H9 (cell line): Measurements from ENCODE around the gene NMT1. TPM values are rescaled to one million over a fixed set of nuclear protein-coding genes. Genes with fewer than 3 reads are reported as not detected.

ENCODE experiments used
- DNase-seq: peaks from one replicate; pipeline ENCODE4 v3.0.0-alpha.2; 2017
- H2AFZ ChIP-seq: one replicate; pipeline ENCODE4 v1.6.1; 2013; ENCODE audit warnings: mild to moderate bottlenecking, low read length, control low read depth, moderate library complexity
- H2AK5ac ChIP-seq: 2 replicates; pipeline ENCODE4 v1.6.1; 2013; ENCODE audit warnings: low read length, control low read depth, mixed read lengths; ENCODE audit not compliant: insufficient read length
- H2BK120ac ChIP-seq: one replicate; pipeline ENCODE4 v1.6.1; 2013; ENCODE audit warnings: low read depth, mild to moderate bottlenecking, low read length, control low read depth, inconsistent platforms; ENCODE audit not compliant: poor library complexity, severe bottlenecking
- H2BK12ac ChIP-seq: 2 replicates; pipeline ENCODE4 v1.6.1; 2013; ENCODE audit warnings: low read length, control low read depth, mixed read lengths, low read depth; ENCODE audit not compliant: insufficient read length
- H2BK15ac ChIP-seq: 2 replicates; pipeline ENCODE4 v1.6.1; 2013; ENCODE audit warnings: low read depth, low read length, control low read depth
- H2BK20ac ChIP-seq: one replicate; pipeline ENCODE4 v1.6.1; 2013; ENCODE audit warnings: low read depth, mild to moderate bottlenecking, low read length, control low read depth, inconsistent platforms; ENCODE audit not compliant: poor library complexity, severe bottlenecking
- H2BK5ac ChIP-seq: 2 replicates; pipeline ENCODE4 v1.6.1; 2013; ENCODE audit warnings: low read length, control low read depth, mixed read lengths; ENCODE audit not compliant: insufficient read length
- H3K14ac ChIP-seq: 2 replicates; pipeline ENCODE4 v1.6.1; 2013; ENCODE audit warnings: low read length, control low read depth; ENCODE audit not compliant: insufficient read depth
- H3K18ac ChIP-seq: 2 replicates; pipeline ENCODE4 v1.6.1; 2013; ENCODE audit warnings: low read depth, mild to moderate bottlenecking, mixed read lengths, low read length, control low read depth; ENCODE audit not compliant: insufficient read length
- H3K23ac ChIP-seq: 2 replicates; pipeline ENCODE4 v1.6.1; 2013; ENCODE audit warnings: low read length, control low read depth, mixed read lengths, low read depth; ENCODE audit not compliant: insufficient read length
- H3K23me2 ChIP-seq: 2 replicates; pipeline ENCODE4 v1.6.1; 2013; ENCODE audit warnings: low read depth, mild to moderate bottlenecking, mixed read lengths, low read length, control low read depth; ENCODE audit not compliant: insufficient read length, poor library complexity, severe bottlenecking
- H3K27ac ChIP-seq: 2 replicates; pipeline ENCODE4 v1.5.1; 2013; ENCODE audit warnings: low read length, control low read depth, mixed read lengths, low read depth; ENCODE audit not compliant: insufficient read length
- H3K27me3 ChIP-seq: 2 replicates; pipeline ENCODE4 v1.6.1; 2013; ENCODE audit warnings: low read length, control low read depth, inconsistent platforms; ENCODE audit not compliant: insufficient read depth
- H3K4ac ChIP-seq: 2 replicates; pipeline ENCODE4 v1.6.1; 2013; ENCODE audit warnings: low read depth, mild to moderate bottlenecking, control low read depth, inconsistent platforms, low read length, moderate library complexity
- H3K4me1 ChIP-seq: 2 replicates; pipeline ENCODE4 v1.6.1; 2013; ENCODE audit warnings: low read length, control low read depth, inconsistent platforms; ENCODE audit not compliant: insufficient read depth
- H3K4me2 ChIP-seq: 2 replicates; pipeline ENCODE4 v1.6.1; 2013; ENCODE audit warnings: low read length, control low read depth, mixed read lengths; ENCODE audit not compliant: insufficient read length, insufficient read depth
- H3K56ac ChIP-seq: 2 replicates; pipeline ENCODE4 v1.6.1; 2013; ENCODE audit warnings: low read depth, mild to moderate bottlenecking, mixed read lengths, low read length, control low read depth; ENCODE audit not compliant: insufficient read length
- H3K79me1 ChIP-seq: 2 replicates; pipeline ENCODE4 v1.6.1; 2013; ENCODE audit warnings: low read depth, mild to moderate bottlenecking, moderate library complexity, low read length, control low read depth, inconsistent platforms; ENCODE audit not compliant: insufficient read depth, poor library complexity, severe bottlenecking
- H3K79me2 ChIP-seq: 2 replicates; pipeline ENCODE4 v1.6.1; 2013; ENCODE audit warnings: low read length, control low read depth, inconsistent platforms; ENCODE audit not compliant: insufficient read depth
- H3K9ac ChIP-seq: 2 replicates; pipeline ENCODE4 v1.6.1; 2013; ENCODE audit warnings: low read length, control low read depth, mixed read lengths; ENCODE audit not compliant: insufficient read length; ENCODE audit errors: extremely low read depth
- H3K9me3 ChIP-seq: one replicate; pipeline ENCODE4 v1.6.1; 2013; ENCODE audit warnings: low read depth, low read length, inconsistent platforms; ENCODE audit not compliant: control insufficient read depth
- H3T11ph ChIP-seq: one replicate; pipeline ENCODE4 v1.6.1; 2013; ENCODE audit warnings: mild to moderate bottlenecking, low read length, control low read depth, inconsistent platforms
- H4K20me1 ChIP-seq: one replicate; pipeline ENCODE4 v1.6.1; 2013; ENCODE audit not compliant: control insufficient read depth, insufficient read length, insufficient read depth
- H4K5ac ChIP-seq: 2 replicates; pipeline ENCODE4 v1.6.1; 2013; ENCODE audit warnings: low read depth, mild to moderate bottlenecking, mixed read lengths, low read length, control low read depth; ENCODE audit not compliant: insufficient read length
- H4K8ac ChIP-seq: replicated peaks from 2 replicates; pipeline ENCODE4 v1.6.1; 2013; ENCODE audit warnings: low read length, control low read depth, mixed read lengths, low read depth; ENCODE audit not compliant: insufficient read length
- H4K91ac ChIP-seq: 2 replicates; pipeline ENCODE4 v1.6.1; 2013; ENCODE audit warnings: low read depth, mild to moderate bottlenecking, moderate library complexity, mixed read lengths, low read length, control low read depth; ENCODE audit not compliant: insufficient read length
- H3K27ac Mint-ChIP-seq, 3 experiments: 2 replicates in 2 of 3; 3 replicates in 1 of 3; pipeline ENCODE4 v1.8.0; 2020 to 2021; ENCODE audit warnings: mixed read lengths in 3 of 3, mild to moderate bottlenecking in 1 of 3, moderate library complexity in 1 of 3
- H3K27me3 Mint-ChIP-seq: 2 replicates; pipeline ENCODE4 v1.8.0; 2021; ENCODE audit warnings: low read depth, mild to moderate bottlenecking, moderate library complexity, mixed read lengths
- H3K36me3 Mint-ChIP-seq, 3 experiments: 2 replicates in 2 of 3; 3 replicates in 1 of 3; pipeline ENCODE4 v1.8.0; 2020 to 2021; ENCODE audit warnings: low read depth in 3 of 3, mixed read lengths in 3 of 3; ENCODE audit not compliant: insufficient read depth in 1 of 3
- H3K4me1 Mint-ChIP-seq, 2 experiments: 2 replicates each; pipeline ENCODE4 v1.8.0; 2020; ENCODE audit warnings: mixed read lengths in 2 of 2
- H3K4me3 Mint-ChIP-seq, 2 experiments: 2 replicates in 1 of 2; 3 replicates in 1 of 2; pipeline ENCODE4 v1.8.0; 2020 to 2021; ENCODE audit warnings: mild to moderate bottlenecking in 2 of 2, mixed read lengths in 2 of 2, moderate library complexity in 1 of 2
- H3K9me3 Mint-ChIP-seq, 2 experiments: 2 replicates in 1 of 2; 3 replicates in 1 of 2; pipeline ENCODE4 v1.8.0; 2020; ENCODE audit warnings: mild to moderate bottlenecking in 2 of 2, mixed read lengths in 2 of 2, moderate library complexity in 1 of 2
- CTCF ChIP-seq: fragments of 200-600 bp; sonication (generic); conservative IDR thresholded peaks from 3 replicates; pipeline ENCODE4 v1.8.0; 2021; ENCODE audit warnings: antibody characterized with exemption, mild to moderate bottlenecking
- WGBS: extraction: QIAGEN DNeasy Blood & Tissue Kit; methylation state at CpG from one replicate; pipeline ENCODE4 v1.1.7; 2013; ENCODE audit warnings: missing lambda C conversion rate, low lambda C conversion rate, mixed read lengths; ENCODE audit not compliant: insufficient read length; ENCODE audit errors: extremely low coverage; 5-methylcytosine and 5-hydroxymethylcytosine counted together
- total RNA-seq: library from RNA; stranded (reverse); gene quantifications from 2 replicates; pipeline ENCODE4 v1.2.1, GENCODE V29; 2021

Gene NMT1
- total RNA-seq, 1 experiment from 2014 or later = 150 TPM

GRCh38 chr17:45127207-45127547 lies 66.1 kb downstream of the NMT1 start:
- Histone ChIP-seq H3K56ac (no peak overlapping the region), H4K20me1 (no peaks in the 10 kb centered on the region), H3K27me3 (no peaks in the 10 kb centered on the region), H3K9me3 (no peaks in the 10 kb centered on the region), H3T11ph (no peak overlapping the region), H2BK20ac (no peak overlapping the region), H3K23ac (no peak overlapping the region), H2BK12ac (no peak overlapping the region), H3K9ac (no peak overlapping the region), H3K14ac (no peak overlapping the region; the same call in 1 of the 2 replicates), H2BK15ac (no peak overlapping the region), H3K4me2 (no peak overlapping the region), H2BK120ac (no peak overlapping the region), H4K91ac (no peak overlapping the region), H3K79me2 (no peaks in the 10 kb centered on the region), H3K27ac (no peak overlapping the region), H2AK5ac (no peak overlapping the region), H2BK5ac (no peak overlapping the region), H3K4ac (no peak overlapping the region), H3K4me1 (no peaks in the 10 kb centered on the region; the same call in 1 of the 2 replicates), H4K8ac (no peak overlapping the region), H3K18ac (no peak overlapping the region), H3K79me1 (no peaks in the 10 kb centered on the region), H3K23me2 (no peaks in the 10 kb centered on the region), H2AFZ (no peak overlapping the region), H4K5ac (no peak overlapping the region)
- Mint-ChIP-seq H3K4me3 (no peak overlapping the region), H3K27me3 (no peaks in the 10 kb centered on the region; the same call in 1 of the 2 replicates), H3K9me3 (no peaks in the 10 kb centered on the region), H3K36me3 (no peaks in the 10 kb centered on the region; a peak in 1 of 7 replicates), H3K4me1 (peaks cover 30 to 37% of the 10 kb centered on the region in 2 experiments), H3K27ac (peak overlapping the region in 1 of 3 experiments; percentile 64; a peak in 2 of 7 replicates)
- DNase-seq = no peak
- TF ChIP-seq CTCF = no peak
- WGBS = no CpG with 5 or more reads among the region's 8 CpGs
